Measurements from ENCODE around the gene MLIP.

Gene MLIP

GRCh38 chr6:54308289-54308985 is 197.2 kb downstream of the MLIP start, which contains the start of gene TINAG:
TSS of gene TINAG (plus strand) at chr6:54308441. CDS start at chr6:54308551, 110 bp downstream.
- H3K27ac ChIP-seq: no peak within 1 kb of the TSS
- TF ChIP-seq, protein P1, sequence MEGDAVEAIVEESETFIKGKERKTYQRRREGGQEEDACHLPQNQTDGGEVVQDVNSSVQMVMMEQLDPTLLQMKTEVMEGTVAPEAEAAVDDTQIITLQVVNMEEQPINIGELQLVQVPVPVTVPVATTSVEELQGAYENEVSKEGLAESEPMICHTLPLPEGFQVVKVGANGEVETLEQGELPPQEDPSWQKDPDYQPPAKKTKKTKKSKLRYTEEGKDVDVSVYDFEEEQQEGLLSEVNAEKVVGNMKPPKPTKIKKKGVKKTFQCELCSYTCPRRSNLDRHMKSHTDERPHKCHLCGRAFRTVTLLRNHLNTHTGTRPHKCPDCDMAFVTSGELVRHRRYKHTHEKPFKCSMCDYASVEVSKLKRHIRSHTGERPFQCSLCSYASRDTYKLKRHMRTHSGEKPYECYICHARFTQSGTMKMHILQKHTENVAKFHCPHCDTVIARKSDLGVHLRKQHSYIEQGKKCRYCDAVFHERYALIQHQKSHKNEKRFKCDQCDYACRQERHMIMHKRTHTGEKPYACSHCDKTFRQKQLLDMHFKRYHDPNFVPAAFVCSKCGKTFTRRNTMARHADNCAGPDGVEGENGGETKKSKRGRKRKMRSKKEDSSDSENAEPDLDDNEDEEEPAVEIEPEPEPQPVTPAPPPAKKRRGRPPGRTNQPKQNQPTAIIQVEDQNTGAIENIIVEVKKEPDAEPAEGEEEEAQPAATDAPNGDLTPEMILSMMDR (conservative IDR thresholded peaks at IDR 0.05): no peak
- no peak for TF ChIP-seq ZFX (IDR thresholded peaks at IDR 0.05)

DNA sequence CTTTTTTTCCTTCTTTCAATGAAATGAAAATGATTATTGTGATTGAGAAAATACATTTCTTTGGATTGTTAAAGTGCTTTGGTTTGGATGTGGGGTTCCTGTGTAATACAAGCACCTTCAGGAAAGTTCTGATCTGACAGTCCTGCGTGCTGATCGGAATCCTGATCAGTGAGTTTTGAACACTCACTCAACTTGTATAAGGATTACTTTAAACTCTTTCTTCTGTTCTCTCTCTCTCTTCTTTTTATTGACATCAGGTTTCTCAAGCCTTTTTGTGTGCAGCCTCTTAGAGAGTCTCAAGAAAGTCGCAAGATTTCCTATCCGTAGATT is 197.7 kb downstream of the MLIP start:
- no peak overlapping the region for H3K27ac ChIP-seq
- TF ChIP-seq, protein P1 (conservative IDR thresholded peaks at IDR 0.05): no peak
- no peak for TF ChIP-seq ZFX (IDR thresholded peaks at IDR 0.05)

GRCh38 chr6:54310377-54311152 is 199.3 kb downstream of the MLIP start:
- H3K27ac ChIP-seq: no peak overlapping the region
- no peak for TF ChIP-seq ZFX (IDR thresholded peaks at IDR 0.05)
- TF ChIP-seq, protein P1 (conservative IDR thresholded peaks at IDR 0.05): no peak

- TF ChIP-seq, protein P1 (conservative IDR thresholded peaks at IDR 0.05): no peak
- TF ChIP-seq ZFX (IDR thresholded peaks at IDR 0.05): no peak
- no peak overlapping the region for H3K27ac ChIP-seq
Observed at GRCh38 chr6:54315656-54316055, 204.4 kb downstream of the MLIP start.
